SK-N-SH treated with all-trans-retinoic acid at 6 μM for 48 hours (cell line): ENCODE data around the gene AAMDC.

Source experiments
- ATAC-seq: fragments of 200-7000 bp; cut with Tn5 transposase; 3 replicates; pipeline ENCODE4 v1.9.1; 2020; ENCODE audit warnings: mild to moderate bottlenecking, moderate library complexity
- ARNTL ChIP-seq: fragments of 450-650 bp; formaldehyde crosslinking; IDR thresholded peaks from 2 replicates; pipeline ENCODE4 v1.5.0; 2020; ENCODE audit warnings: low read depth, mild to moderate bottlenecking, moderate library complexity, borderline replicate concordance
- BACH2 ChIP-seq: fragments of 250-450 bp; sonication (Bioruptor Pico); IDR thresholded peaks from 2 replicates; pipeline ENCODE4 v1.9.0; 2021; ENCODE audit warnings: mild to moderate bottlenecking, borderline replicate concordance
- CSDC2 ChIP-seq: fragments of 250-450 bp; sonication (Bioruptor Pico); IDR thresholded peaks from 2 replicates; pipeline ENCODE4 v1.5.0; 2020; ENCODE audit warnings: mild to moderate bottlenecking, moderate library complexity
- ESRRG ChIP-seq: fragments of 250-450 bp; sonication (Bioruptor Pico); IDR thresholded peaks from 2 replicates; pipeline ENCODE4 v1.6.1; 2021; ENCODE audit warnings: mild to moderate bottlenecking
- GLIS3 ChIP-seq: fragments of 250-450 bp; sonication (Bioruptor Pico); IDR thresholded peaks from 2 replicates; pipeline ENCODE4 v1.5.0; 2020; ENCODE audit warnings: mild to moderate bottlenecking, moderate library complexity
- ISL1 ChIP-seq: fragments of 250-450 bp; sonication (Bioruptor Pico); IDR thresholded peaks from 2 replicates; pipeline ENCODE4 v2.1.2; 2022; ENCODE audit warnings: mild to moderate bottlenecking, moderate library complexity
- OSR1 ChIP-seq: fragments of 250-450 bp; sonication (Bioruptor Pico); IDR thresholded peaks from 2 replicates; pipeline ENCODE4 v1.8.0; 2022; ENCODE audit warnings: moderate library complexity, mild to moderate bottlenecking, inconsistent platforms
- PPARA ChIP-seq: fragments of 250-450 bp; sonication (Bioruptor Pico); IDR thresholded peaks from 2 replicates; pipeline ENCODE4 v1.5.0; 2020; ENCODE audit warnings: mild to moderate bottlenecking, borderline replicate concordance
- RARB ChIP-seq: fragments of 250-450 bp; sonication (Bioruptor Pico); IDR thresholded peaks from 2 replicates; pipeline ENCODE4 v1.8.0; 2021; ENCODE audit warnings: mild to moderate bottlenecking, moderate library complexity
- SNAI2 ChIP-seq: fragments of 250-450 bp; sonication (Bioruptor Pico); IDR thresholded peaks from 2 replicates; pipeline ENCODE4 v1.5.0; 2020; ENCODE audit warnings: mild to moderate bottlenecking, moderate library complexity
- TCF4 ChIP-seq: fragments of 250-450 bp; sonication (Bioruptor Pico); IDR thresholded peaks from 2 replicates; pipeline ENCODE4 v1.8.0; 2021; ENCODE audit warnings: mild to moderate bottlenecking, moderate library complexity, borderline replicate concordance
- TOX ChIP-seq: fragments of 250-450 bp; sonication (Bioruptor Pico); IDR thresholded peaks from 2 replicates; pipeline ENCODE4 v1.8.0; 2021; ENCODE audit warnings: mild to moderate bottlenecking, moderate library complexity, borderline replicate concordance
- ZC3H10 ChIP-seq: fragments of 250-450 bp; sonication (Bioruptor Pico); IDR thresholded peaks from 2 replicates; pipeline ENCODE4 v1.5.1; 2021; ENCODE audit warnings: mild to moderate bottlenecking, moderate library complexity
- ZFP3 ChIP-seq: fragments of 250-450 bp; sonication (Bioruptor Pico); IDR thresholded peaks from 2 replicates; pipeline ENCODE4 v1.5.0; 2020; ENCODE audit warnings: mild to moderate bottlenecking, moderate library complexity
- ZFP30 ChIP-seq: fragments of 450-650 bp; formaldehyde crosslinking; IDR thresholded peaks from 2 replicates; pipeline ENCODE4 v1.5.0; 2022; ENCODE audit warnings: mild to moderate bottlenecking, moderate library complexity
- ZNF565 ChIP-seq: fragments of 450-650 bp; formaldehyde crosslinking; conservative IDR thresholded peaks from 2 replicates; pipeline ENCODE4 v1.5.0; 2020; ENCODE audit warnings: low read depth, mild to moderate bottlenecking, moderate library complexity
- ZNF70 ChIP-seq: fragments of 450-650 bp; formaldehyde crosslinking; IDR thresholded peaks from 2 replicates; pipeline ENCODE4 v1.5.0; 2020; ENCODE audit warnings: mild to moderate bottlenecking, moderate library complexity
- ZNF8 ChIP-seq: fragments of 450-650 bp; formaldehyde crosslinking; IDR thresholded peaks from 2 replicates; pipeline ENCODE4 v1.5.0; 2020; ENCODE audit warnings: mild to moderate bottlenecking, moderate library complexity
- TF ChIP-seq, protein P1 (sequence below): fragments of 250-450 bp; sonication (Bioruptor Pico); IDR thresholded peaks from 2 replicates; pipeline ENCODE4 v1.5.1; 2020; ENCODE audit warnings: low read depth, mild to moderate bottlenecking, moderate library complexity
- TF ChIP-seq, protein P2 (sequence below): fragments of 250-450 bp; sonication (Bioruptor Pico); IDR thresholded peaks from 2 replicates; pipeline ENCODE4 v1.5.0; 2020; ENCODE audit warnings: mild to moderate bottlenecking, moderate library complexity
- TF ChIP-seq, protein P3 (sequence below): fragments of 250-450 bp; sonication (Bioruptor Pico); IDR thresholded peaks from 2 replicates; pipeline ENCODE4 v1.8.0; 2021; ENCODE audit warnings: low read depth, mild to moderate bottlenecking, moderate library complexity, borderline replicate concordance
- TF ChIP-seq, protein P4 (sequence below): fragments of 250-450 bp; sonication (Bioruptor Pico); IDR thresholded peaks from 2 replicates; pipeline ENCODE4 v1.8.0; 2020; ENCODE audit warnings: mild to moderate bottlenecking, moderate library complexity, borderline replicate concordance
- TF ChIP-seq, protein P5 (sequence below): fragments of 250-450 bp; sonication (Bioruptor Pico); IDR thresholded peaks from 2 replicates; pipeline ENCODE4 v1.5.1; 2021; ENCODE audit warnings: mild to moderate bottlenecking, moderate library complexity

AAMDC gene

DNA sequence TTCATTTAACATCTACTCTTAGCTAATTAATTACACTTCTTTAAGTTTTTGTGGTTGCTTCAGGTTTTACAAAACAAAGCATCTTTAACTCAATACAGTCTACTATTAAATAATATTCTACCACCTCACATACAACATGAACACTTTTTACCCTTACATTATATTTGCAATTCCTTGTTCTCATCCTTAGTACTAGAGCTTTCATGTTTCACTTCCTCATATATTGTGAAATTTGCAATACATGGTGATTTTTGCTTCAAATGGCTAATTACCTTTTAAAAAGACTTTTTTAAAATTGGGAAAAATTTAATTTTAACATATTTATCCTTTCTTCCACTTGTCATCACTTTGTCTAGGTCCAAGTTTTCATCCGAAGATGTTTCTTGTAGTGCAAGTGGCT is 37.9 kb upstream of the AAMDC start:
- ATAC-seq = no peak

DNA sequence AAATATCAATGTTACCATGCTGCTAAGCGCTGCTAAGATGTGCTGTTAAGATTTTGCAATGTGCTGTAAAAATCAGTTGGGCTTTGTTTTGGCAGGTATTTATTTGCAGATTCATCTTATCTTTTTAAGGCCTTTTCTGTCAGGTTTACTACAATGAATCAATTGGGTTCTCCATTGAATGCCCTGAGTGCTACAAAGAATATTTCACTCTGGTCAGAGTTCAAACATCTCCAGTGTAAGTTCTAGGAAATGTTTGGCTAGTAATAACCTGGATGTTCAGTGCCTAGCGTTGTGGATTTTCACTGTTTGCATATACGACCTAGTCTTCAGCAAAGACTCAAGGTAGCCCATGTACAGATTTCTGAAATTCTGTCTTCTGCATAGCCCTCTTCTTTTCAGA is 36.4 kb upstream of the AAMDC start:
- ATAC-seq = no peak

More for the DNA sequence above, 37.9 kb upstream of the AAMDC start:
- TF ChIP-seq, protein P1, sequence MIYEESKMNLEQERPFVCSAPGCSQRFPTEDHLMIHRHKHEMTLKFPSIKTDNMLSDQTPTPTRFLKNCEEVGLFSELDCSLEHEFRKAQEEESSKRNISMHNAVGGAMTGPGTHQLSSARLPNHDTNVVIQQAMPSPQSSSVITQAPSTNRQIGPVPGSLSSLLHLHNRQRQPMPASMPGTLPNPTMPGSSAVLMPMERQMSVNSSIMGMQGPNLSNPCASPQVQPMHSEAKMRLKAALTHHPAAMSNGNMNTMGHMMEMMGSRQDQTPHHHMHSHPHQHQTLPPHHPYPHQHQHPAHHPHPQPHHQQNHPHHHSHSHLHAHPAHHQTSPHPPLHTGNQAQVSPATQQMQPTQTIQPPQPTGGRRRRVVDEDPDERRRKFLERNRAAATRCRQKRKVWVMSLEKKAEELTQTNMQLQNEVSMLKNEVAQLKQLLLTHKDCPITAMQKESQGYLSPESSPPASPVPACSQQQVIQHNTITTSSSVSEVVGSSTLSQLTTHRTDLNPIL (CRISPR knock-in tag) = no peak
- TF ChIP-seq ZNF565 = no peak
- no peak for TF ChIP-seq ZNF70 (CRISPR knock-in tag)
- no peak for TF ChIP-seq TOX (CRISPR knock-in tag)
- TF ChIP-seq CSDC2 (CRISPR knock-in tag) = no peak
- TF ChIP-seq PPARA (CRISPR knock-in tag) = no peak
- no peak for TF ChIP-seq ESRRG (CRISPR knock-in tag)
- TF ChIP-seq ZNF8 (CRISPR knock-in tag) = no peak
- TF ChIP-seq RARB (CRISPR knock-in tag) = no peak
- no peak for TF ChIP-seq ZC3H10 (CRISPR knock-in tag)
- TF ChIP-seq, protein P2, sequence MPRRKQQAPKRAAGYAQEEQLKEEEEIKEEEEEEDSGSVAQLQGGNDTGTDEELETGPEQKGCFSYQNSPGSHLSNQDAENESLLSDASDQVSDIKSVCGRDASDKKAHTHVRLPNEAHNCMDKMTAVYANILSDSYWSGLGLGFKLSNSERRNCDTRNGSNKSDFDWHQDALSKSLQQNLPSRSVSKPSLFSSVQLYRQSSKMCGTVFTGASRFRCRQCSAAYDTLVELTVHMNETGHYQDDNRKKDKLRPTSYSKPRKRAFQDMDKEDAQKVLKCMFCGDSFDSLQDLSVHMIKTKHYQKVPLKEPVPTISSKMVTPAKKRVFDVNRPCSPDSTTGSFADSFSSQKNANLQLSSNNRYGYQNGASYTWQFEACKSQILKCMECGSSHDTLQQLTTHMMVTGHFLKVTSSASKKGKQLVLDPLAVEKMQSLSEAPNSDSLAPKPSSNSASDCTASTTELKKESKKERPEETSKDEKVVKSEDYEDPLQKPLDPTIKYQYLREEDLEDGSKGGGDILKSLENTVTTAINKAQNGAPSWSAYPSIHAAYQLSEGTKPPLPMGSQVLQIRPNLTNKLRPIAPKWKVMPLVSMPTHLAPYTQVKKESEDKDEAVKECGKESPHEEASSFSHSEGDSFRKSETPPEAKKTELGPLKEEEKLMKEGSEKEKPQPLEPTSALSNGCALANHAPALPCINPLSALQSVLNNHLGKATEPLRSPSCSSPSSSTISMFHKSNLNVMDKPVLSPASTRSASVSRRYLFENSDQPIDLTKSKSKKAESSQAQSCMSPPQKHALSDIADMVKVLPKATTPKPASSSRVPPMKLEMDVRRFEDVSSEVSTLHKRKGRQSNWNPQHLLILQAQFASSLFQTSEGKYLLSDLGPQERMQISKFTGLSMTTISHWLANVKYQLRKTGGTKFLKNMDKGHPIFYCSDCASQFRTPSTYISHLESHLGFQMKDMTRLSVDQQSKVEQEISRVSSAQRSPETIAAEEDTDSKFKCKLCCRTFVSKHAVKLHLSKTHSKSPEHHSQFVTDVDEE (CRISPR knock-in tag) = no peak

DNA sequence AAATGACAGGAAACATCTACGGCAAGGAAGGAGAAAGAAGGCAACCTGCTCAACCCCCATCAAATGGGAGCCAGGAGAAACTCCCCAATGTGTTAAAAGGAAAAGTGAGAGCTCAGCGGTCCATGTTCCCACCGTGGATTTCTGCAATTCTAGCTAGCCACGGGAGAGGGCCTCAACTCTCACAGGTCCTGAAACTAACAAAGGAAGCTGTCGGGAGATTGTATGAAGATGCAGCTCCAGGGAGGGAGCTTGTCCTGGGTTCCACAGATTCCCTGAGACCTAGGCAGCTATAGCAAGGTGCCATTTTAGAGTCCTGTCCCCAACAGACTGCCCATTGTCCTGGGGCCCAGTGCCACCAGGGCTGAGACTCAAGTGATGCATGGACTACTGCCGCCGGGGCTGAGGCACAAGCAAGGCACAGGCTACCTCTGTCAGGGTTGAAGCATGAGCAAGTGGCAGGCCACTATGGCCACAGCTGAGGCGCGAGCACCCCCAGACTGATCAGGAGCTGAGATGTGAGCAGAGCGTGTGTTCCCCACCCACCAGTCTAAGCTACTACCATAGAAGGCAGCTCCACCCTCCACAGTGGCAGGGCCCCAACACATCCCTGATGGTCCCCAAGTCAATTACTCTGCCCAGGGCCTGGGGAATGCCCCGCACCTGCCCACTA is 31.7 kb upstream of the AAMDC start:
- TF ChIP-seq BACH2 (CRISPR knock-in tag) = no peak
- TF ChIP-seq, protein P3, sequence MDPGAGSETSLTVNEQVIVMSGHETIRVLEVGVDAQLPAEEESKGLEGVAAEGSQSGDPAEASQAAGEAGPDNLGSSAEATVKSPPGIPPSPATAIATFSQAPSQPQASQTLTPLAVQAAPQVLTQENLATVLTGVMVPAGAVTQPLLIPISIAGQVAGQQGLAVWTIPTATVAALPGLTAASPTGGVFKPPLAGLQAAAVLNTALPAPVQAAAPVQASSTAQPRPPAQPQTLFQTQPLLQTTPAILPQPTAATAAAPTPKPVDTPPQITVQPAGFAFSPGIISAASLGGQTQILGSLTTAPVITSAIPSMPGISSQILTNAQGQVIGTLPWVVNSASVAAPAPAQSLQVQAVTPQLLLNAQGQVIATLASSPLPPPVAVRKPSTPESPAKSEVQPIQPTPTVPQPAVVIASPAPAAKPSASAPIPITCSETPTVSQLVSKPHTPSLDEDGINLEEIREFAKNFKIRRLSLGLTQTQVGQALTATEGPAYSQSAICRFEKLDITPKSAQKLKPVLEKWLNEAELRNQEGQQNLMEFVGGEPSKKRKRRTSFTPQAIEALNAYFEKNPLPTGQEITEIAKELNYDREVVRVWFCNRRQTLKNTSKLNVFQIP (CRISPR knock-in tag) = no peak
- no peak for TF ChIP-seq TOX (CRISPR knock-in tag)
- no peak for TF ChIP-seq CSDC2 (CRISPR knock-in tag)
- no peak for TF ChIP-seq PPARA (CRISPR knock-in tag)
- TF ChIP-seq ESRRG (CRISPR knock-in tag) = no peak
- no peak for TF ChIP-seq ARNTL (CRISPR knock-in tag)
- TF ChIP-seq SNAI2 (CRISPR knock-in tag) = no peak
- no peak for TF ChIP-seq ZFP3 (CRISPR knock-in tag)
- TF ChIP-seq ZNF565 = no peak
- TF ChIP-seq, protein P4, sequence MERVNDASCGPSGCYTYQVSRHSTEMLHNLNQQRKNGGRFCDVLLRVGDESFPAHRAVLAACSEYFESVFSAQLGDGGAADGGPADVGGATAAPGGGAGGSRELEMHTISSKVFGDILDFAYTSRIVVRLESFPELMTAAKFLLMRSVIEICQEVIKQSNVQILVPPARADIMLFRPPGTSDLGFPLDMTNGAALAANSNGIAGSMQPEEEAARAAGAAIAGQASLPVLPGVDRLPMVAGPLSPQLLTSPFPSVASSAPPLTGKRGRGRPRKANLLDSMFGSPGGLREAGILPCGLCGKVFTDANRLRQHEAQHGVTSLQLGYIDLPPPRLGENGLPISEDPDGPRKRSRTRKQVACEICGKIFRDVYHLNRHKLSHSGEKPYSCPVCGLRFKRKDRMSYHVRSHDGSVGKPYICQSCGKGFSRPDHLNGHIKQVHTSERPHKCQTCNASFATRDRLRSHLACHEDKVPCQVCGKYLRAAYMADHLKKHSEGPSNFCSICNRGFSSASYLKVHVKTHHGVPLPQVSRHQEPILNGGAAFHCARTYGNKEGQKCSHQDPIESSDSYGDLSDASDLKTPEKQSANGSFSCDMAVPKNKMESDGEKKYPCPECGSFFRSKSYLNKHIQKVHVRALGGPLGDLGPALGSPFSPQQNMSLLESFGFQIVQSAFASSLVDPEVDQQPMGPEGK (CRISPR knock-in tag) = no peak
- no peak for TF ChIP-seq TCF4 (CRISPR knock-in tag)
- no peak for TF ChIP-seq RARB (CRISPR knock-in tag)
- no peak for TF ChIP-seq ZC3H10 (CRISPR knock-in tag)
- TF ChIP-seq GLIS3 (CRISPR knock-in tag) = no peak
- TF ChIP-seq ZNF70 (CRISPR knock-in tag) = no peak
- ATAC-seq = no peak

More for the DNA sequence above, 36.4 kb upstream of the AAMDC start:
- TF ChIP-seq ARNTL (CRISPR knock-in tag) (no peak), ESRRG (CRISPR knock-in tag) (no peak), ISL1 (CRISPR knock-in tag) (no peak), ZC3H10 (CRISPR knock-in tag) (no peak), ZFP30 (CRISPR knock-in tag) (no peak), ZNF565 (no peak), RARB (CRISPR knock-in tag) (no peak), ZFP3 (CRISPR knock-in tag) (no peak), ZNF8 (CRISPR knock-in tag) (no peak), SNAI2 (CRISPR knock-in tag) (no peak), ZNF70 (CRISPR knock-in tag) (no peak), OSR1 (no peak), BACH2 (CRISPR knock-in tag) (no peak)
- TF ChIP-seq, protein P3 (CRISPR knock-in tag) = no peak
- TF ChIP-seq, protein P5, sequence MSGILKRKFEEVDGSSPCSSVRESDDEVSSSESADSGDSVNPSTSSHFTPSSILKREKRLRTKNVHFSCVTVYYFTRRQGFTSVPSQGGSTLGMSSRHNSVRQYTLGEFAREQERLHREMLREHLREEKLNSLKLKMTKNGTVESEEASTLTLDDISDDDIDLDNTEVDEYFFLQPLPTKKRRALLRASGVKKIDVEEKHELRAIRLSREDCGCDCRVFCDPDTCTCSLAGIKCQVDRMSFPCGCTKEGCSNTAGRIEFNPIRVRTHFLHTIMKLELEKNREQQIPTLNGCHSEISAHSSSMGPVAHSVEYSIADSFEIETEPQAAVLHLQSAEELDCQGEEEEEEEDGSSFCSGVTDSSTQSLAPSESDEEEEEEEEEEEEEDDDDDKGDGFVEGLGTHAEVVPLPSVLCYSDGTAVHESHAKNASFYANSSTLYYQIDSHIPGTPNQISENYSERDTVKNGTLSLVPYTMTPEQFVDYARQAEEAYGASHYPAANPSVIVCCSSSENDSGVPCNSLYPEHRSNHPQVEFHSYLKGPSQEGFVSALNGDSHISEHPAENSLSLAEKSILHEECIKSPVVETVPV (CRISPR knock-in tag) = no peak
